HG03432 (cell line): Measurements from ENCODE around the gene RPUSD1.

Experiments used
- ATAC-seq: cut with Tn5 transposase; IDR thresholded peaks from one replicate; pipeline ENCODE4 v1.9.1; 2021; ENCODE audit warnings: mild to moderate bottlenecking, moderate library complexity; ENCODE audit not compliant: unreplicated experiment

Gene RPUSD1

DNA sequence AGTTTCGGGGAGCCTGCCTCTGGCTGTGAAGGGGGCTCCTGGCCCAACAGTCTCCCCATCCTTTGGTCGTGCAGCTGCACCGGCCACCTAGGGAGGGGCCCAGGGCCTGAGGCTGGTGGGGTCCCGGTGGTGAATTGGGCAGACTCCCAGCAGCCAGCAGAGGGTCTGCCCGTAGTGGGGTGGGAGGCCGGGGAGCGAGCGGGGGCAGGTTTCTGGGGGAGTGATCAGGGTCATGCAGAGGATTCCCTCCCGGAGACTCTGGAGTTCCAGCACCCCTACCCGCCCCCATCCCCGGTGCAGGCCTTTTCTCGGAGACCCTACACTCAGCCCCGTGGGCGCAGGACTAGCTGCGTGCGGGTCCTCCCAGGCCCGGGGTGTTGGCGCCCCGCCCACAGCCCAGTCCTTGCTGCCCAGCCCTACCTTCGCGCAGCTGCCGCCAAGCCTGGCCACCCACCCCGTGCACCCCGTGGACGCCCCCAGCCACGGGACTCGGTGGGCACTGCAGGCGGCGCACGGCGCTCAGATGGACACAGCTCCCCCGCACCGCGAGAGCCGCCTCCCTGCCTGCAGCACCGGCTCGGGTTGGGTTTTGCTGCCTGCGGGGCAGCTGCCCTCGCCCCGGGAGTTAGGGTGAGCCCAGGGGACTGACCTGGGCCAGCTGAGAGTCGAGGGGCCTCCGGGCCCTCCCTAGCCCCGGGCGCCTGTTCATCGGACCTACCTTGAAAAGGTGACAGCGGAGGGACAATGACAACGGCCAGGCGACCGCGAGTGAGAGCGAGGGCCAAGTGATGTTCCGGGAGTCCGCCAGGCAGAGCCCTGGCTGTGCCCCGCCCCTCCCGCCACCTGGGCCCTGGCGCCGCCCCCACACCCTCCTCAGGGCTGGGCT, 12.0 kb upstream of the RPUSD1 start, which contains the start of gene GNG13:
Gene GNG13, minus strand, starts transcription at position 787 of the 886 bp plus-strand sequence. CDS start 1,657 bp downstream, outside the sequence.
- ATAC-seq, result no peak

GRCh38 chr16:799111-799947, 11.1 kb upstream of the RPUSD1 start:
- no peak for ATAC-seq

DNA sequence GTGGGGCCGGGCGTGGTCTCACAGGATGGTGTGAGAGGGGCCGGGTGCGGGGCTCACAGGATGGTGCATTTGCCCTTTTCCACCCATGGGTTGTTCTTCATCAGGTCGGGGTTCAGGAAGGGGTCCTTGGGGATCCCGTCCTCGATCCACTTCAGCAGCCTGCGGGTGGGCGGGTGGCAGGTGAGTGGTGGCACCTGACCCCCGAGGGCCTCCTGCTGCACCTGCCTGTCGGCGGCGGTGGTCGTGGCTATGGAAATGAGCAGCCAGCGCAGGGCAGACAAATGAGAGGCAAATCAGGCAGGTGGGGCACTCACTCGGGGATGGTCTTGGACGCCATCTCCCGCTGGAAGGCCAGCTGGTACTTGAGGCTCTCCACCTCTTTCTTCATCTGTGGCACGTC, 10.5 kb upstream of the RPUSD1 start:
- no peak for ATAC-seq

DNA sequence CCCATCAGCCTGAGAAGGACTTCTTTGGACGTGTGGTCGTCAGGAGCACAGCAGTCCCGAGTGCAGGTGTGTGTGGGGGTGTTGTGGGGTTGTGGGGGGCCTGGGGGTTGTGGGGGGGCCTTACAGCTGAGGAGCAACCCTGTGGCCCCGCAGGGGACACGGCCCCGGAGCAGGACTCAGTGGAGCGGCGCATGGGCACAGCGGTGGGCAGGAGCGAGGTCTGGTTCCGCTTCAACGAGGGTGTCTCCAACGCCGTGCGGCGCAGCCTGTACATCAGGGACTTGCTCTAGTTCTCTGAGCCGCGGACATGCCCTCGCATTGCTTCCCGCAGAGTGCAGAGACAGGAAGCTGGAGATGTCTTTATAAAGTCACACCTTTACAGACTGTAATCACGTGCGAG, 9.5 kb upstream of the RPUSD1 start:
- ATAC-seq, result no peak

- no peak for ATAC-seq
Observed at GRCh38 chr16:797120-797420, 8.9 kb upstream of the RPUSD1 start.

DNA sequence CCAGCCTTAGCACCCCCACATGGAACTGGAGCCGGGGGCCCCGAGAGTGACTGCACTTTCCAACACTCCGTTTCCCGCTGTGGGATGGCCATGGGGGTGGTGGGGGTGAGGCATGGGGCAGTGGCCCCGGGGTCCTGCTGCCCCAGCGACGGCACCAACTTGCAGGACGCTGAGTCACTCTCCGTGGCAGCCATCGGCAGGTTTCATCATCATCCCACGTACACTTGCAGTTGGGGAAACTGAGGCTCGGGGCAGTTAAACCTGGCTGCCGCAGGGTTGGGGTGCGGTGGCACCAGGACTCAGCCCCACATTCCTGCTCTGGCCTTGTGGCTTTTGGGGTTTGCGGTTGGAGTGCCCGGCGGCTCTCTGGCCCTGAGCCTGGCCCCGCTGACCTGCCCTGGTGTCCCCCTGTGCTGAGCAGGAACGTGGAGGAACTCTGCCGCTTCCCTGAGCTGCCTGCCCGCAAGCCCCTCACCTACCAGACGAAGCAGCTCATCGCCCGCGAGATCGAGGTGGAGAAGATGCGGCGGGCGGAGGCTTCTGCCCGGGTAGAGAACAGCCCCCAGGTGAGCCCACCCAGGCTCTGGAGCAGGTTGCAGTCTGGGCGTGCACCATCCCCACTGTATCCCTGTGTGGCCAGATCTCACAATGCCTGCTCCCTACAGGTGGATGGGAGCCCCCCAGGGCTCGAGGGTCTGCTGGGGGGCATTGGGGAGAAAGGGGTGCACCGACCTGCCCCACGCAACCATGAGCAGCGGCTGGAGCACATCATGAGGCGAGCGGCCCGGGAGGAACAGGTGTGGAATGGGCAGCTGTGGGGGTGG, 8.3 kb upstream of the RPUSD1 start:
- ATAC-seq, result no peak

- no peak for ATAC-seq
Observed at GRCh38 chr16:795580-796229, 7.5 kb upstream of the RPUSD1 start.

DNA sequence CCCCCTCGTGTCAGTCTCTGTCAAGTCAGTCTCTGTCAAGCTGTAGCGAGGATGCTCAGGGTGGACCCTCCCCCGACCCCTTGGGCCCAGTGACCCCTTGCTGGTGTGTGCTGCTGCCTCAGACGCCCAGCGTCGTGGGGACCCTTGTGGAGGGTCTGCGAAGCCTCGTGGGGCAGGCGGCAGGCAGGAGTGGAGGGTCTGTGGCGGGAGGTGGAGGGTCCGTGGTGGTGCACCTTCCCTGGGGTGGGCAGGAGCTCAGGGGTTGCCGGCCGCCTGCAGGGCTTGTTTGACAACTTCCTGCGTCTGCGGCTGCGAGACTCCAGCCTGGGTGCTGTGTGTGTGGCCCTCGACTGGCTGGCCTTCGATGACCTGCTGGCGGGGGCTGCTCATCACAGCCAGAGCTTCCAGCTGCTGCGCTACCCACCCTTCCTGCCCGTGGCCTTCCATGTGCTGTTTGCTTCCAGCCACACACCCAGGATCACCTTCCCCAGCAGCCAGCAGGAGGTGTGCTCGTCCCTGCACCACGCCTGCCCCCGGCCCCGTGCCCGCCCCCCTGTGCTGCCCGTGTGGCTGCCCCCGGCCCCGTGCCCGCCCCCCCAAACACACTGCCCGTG, 6.8 kb upstream of the RPUSD1 start:
- ATAC-seq, result no peak

DNA sequence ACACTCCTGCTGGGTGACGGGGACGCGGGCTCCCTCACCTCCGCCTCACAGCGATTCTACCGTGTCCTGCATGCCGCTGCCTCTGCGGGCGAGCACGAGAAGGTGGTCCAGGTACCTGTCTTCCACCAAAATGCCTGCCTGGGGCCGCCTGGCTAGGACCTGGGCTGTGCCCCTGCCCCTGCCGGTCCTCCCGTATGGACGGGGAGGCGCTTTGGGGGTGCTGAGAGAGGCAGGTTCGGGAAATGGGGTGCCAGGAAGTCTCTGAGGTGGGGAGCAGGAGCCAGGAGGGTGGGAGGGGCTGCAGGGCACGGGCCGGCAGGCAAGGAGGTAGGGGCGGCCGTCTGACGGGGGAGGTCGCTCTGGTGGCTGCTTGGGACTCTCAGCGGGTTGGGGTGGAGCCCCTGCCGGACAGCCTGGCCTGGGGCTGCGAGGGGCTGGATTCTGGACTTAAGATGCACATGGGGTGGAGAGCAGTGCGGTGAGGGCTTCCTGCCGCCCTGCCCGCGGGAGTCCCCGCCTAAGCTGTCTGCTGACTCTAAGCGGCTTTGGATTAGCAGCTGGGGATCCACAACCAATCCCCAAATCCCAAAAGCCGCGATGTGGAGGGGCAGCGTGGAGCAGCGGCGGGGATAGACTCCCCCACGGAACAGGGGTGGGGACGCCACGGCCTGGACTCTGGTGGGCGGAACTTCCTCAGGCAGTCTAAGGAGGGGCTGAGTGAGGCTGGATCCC, 6.1 kb upstream of the RPUSD1 start:
- no peak for ATAC-seq

DNA sequence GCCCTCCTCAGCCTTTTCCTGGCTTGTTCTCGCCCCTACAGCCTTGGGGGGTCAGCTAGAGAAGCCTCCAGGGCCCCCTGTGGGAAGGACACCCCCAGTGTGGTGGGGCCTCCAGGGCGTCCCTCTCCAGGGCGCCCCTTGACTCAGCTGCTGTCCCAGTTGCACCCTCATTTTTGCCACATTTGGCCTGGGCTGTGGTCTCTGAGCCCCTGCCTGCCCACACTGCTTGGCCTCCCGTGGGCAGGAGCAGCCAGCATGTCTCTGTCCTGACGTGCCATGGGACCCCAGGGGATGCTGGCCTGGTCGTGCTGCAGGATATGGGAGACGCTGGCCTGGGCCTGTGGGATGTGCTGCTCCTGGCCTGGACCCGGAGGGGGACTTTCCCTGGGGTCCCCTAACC, 5.2 kb upstream of the RPUSD1 start:
- ATAC-seq, result no peak

DNA sequence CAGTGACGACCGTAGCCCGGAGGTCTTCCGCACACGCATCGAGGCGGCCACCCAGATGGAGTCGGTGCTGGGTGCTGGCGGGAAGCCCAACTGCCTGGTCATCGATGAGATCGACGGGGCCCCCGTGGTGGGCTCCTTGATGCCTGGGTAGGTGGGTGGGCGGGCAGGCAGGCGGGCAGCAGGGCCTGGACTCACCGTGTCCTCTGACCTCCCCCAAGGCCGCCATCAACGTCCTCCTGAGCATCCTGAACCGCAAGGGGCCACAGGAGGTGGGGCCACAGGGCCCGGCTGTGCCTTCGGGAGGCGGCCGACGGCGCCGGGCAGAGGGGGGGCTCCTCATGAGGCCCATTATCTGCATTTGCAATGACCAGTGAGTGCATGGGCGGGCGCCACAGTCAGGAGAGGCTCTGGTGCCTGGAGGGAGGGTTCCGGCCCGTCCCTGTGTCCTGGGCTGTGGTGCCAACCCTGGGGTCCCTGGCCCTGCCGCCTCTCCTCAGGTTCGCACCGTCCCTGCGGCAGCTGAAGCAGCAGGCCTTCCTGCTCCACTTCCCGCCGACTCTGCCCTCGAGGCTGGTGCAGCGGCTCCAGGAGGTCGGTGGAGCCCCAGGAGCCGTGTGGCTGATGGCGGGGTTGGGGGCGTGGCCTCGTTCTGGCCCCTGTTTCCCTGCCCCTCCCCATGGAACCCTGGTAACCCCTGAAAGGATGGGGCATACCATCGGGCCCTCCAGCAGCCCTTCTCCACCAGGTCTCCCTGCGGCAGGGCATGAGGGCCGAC, 4.2 kb upstream of the RPUSD1 start:
- no peak for ATAC-seq

- ATAC-seq, result no peak
Observed at GRCh38 chr16:791131-791530, 3.0 kb upstream of the RPUSD1 start.

DNA sequence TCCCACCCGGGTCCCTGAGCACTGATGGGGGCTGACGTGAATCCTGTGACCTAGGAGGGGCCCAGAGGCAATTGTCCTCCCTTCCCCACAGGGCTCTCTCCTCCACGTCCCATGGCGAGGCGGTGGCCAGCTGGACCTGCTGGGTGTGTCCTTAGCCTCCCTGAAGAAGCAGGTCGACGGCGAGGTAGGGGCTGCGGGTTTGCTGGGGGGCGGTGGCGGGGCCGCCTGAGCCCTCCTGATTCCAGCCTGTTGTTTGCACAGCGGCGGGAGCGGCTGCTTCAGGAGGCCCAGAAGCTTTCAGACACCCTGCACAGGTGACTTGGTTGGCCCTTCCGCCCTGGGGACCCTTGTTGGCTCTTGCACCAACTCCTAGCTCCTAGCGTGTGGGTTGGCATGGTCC, 1.9 kb upstream of the RPUSD1 start:
- no peak for ATAC-seq

DNA sequence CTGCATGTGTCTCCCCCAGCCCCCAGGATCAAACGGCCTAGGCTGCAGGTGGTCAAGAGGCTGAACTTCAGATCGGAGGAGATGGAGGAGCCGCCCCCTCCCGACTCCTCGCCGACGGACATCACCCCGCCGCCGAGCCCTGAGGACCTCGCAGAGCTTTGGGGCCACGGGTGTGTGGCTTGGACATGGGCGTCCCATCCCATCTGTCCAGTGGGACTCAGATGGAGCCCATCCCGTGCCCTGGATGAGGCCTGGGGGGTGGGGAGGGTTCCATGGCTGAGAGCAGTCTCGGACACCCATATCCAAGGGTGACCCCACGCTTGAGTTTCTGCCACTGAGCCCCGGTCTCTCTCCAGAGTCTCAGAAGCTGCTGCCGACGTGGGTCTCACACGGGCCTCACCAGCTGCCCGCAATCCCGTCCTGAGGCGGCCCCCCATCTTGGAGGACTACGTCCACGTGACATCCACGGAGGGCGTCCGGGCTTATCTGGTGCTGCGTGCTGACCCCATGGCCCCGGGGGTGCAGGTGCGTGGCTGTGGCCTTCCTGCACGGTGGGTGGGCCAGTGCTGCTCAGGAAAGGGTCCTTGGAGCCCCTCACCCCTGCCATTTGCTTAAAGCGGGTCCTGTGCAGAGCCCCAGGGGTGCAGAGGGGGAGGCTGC, 1.1 kb upstream of the RPUSD1 start:
- no peak for ATAC-seq

- peak; percentile 74 for ATAC-seq
Observed at GRCh38 chr16:788399-789126, 382 bp upstream of the RPUSD1 start, which contains the start of gene CHTF18. Gene CHTF18, plus strand, starts transcription at chr16:788620. Its CDS starts 65 bp downstream, at chr16:788685.

- ATAC-seq, result peak; percentile 3
Observed at GRCh38 chr16:787321-787966, 737 bp downstream of the RPUSD1 start.
